ENCODE results near the gene TXNDC17.

DNA sequence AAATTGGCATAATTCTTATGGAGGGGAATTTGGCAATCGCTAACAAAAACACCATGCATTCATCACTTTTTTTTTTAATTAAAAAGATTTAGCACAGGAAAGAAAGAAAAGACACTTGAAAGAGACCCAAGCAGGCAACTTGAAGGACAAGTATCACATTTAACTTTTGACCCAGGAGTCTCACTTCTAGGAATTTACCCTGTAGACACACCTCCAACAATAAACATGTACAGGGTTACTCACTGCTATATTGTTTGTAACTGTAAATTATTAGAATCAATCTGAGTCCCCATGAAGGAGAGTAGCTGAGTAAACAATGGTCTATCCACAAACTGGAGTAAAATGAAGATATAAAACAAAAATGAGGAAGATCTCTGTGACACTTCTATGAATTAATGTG, 10.5 kb upstream of the TXNDC17 start:
- TF ChIP-seq, protein P1, sequence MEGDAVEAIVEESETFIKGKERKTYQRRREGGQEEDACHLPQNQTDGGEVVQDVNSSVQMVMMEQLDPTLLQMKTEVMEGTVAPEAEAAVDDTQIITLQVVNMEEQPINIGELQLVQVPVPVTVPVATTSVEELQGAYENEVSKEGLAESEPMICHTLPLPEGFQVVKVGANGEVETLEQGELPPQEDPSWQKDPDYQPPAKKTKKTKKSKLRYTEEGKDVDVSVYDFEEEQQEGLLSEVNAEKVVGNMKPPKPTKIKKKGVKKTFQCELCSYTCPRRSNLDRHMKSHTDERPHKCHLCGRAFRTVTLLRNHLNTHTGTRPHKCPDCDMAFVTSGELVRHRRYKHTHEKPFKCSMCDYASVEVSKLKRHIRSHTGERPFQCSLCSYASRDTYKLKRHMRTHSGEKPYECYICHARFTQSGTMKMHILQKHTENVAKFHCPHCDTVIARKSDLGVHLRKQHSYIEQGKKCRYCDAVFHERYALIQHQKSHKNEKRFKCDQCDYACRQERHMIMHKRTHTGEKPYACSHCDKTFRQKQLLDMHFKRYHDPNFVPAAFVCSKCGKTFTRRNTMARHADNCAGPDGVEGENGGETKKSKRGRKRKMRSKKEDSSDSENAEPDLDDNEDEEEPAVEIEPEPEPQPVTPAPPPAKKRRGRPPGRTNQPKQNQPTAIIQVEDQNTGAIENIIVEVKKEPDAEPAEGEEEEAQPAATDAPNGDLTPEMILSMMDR (IDR thresholded peaks at IDR 0.05), result no peak
- TF ChIP-seq POLR2A (IDR thresholded peaks at IDR 0.05), result no peak
